ENCODE results near the gene SEPTIN11. TPM values are rescaled to one million over a fixed set of nuclear protein-coding genes. Genes with fewer than 3 reads are reported as not detected.

Gene SEPTIN11
- polyA plus RNA-seq, 1 donor (not counting 4 experiments of a cell fraction or from before 2014, with no cell fraction given) = 99.3 TPM

- no peaks in the 10 kb centered on the region for H4K20me1 ChIP-seq (ENCODE audit: control insufficient read depth, extremely low read depth, insufficient read depth, low read length)
- H3K79me2 ChIP-seq (ENCODE audit: control insufficient read depth, insufficient read depth, low read length) = peaks cover 53% of the 10 kb centered on the region
- TF ChIP-seq EZH2 (IDR thresholded peaks at IDR 0.05; ENCODE audit: low read length) = no peak
- no peak for TF ChIP-seq CTCF (optimal IDR thresholded peaks at IDR 0.05 in 1 of 3, IDR thresholded peaks at IDR 0.05 in 1 of 3, conservative IDR thresholded peaks at IDR 0.05 in 1 of 3; ENCODE audit: extremely low read depth in 1 of 3, insufficient read depth in 2 of 3, low read length in 3 of 3)
- H3K4me1 ChIP-seq (ENCODE audit: control insufficient read depth, extremely low read depth, insufficient read depth, low read length) = no peaks in the 10 kb centered on the region
- peaks cover 0 to 3% of the 10 kb centered on the region in 2 experiments for H3K36me3 ChIP-seq (ENCODE audit: control insufficient read depth in 2 of 2, extremely low read depth in 1 of 2, insufficient read depth in 2 of 2, low read length in 2 of 2)
- no peaks in the 10 kb centered on the region for H3K27me3 ChIP-seq (ENCODE audit: control insufficient read depth, extremely low read depth, insufficient read depth, low read length)
- dilution Hi-C loops (cut with MboI; ENCODE audit: extremely low pct_ligation_motif_present, low sequenced_read_pairs) = no loop called here
- no peaks in the 10 kb centered on the region for H3K9me3 ChIP-seq (ENCODE audit: control insufficient read depth, low read depth, low read length)
- no peaks in the 10 kb centered on the region for H3K9me1 ChIP-seq (ENCODE audit: control insufficient read depth, extremely low read depth, insufficient read depth, low read length)
- no peak for DNase-seq (ENCODE audit: low read depth, low spot score)
- H3K9ac ChIP-seq (ENCODE audit: control insufficient read depth, extremely low read depth, insufficient read depth, low read length) = no peak overlapping the region
- no peak overlapping the region for H3K4me2 ChIP-seq (ENCODE audit: control insufficient read depth, extremely low read depth, insufficient read depth, low read depth, low read length)
- H2AFZ ChIP-seq (ENCODE audit: control insufficient read depth, low read length) = no peak overlapping the region
- H3K27ac ChIP-seq (ENCODE audit: control insufficient read depth, insufficient read depth, low read length) = no peak overlapping the region
- FAIRE-seq = no peak
- no peak overlapping the region for H3K4me3 ChIP-seq (ENCODE audit: control insufficient read depth in 2 of 3, extremely low read depth in 1 of 3, insufficient read depth in 2 of 3, low read depth in 1 of 3, low read length in 3 of 3)
Observed at GRCh38 chr4:76965866-76966579, 16.5 kb downstream of the SEPTIN11 start.

GRCh38 chr4:76968937-76969336 lies 19.4 kb downstream of the SEPTIN11 start:
- no peak for TF ChIP-seq CTCF (optimal IDR thresholded peaks at IDR 0.05 in 1 of 3, IDR thresholded peaks at IDR 0.05 in 1 of 3, conservative IDR thresholded peaks at IDR 0.05 in 1 of 3; ENCODE audit: extremely low read depth in 1 of 3, insufficient read depth in 2 of 3, low read length in 3 of 3)
- no peak for TF ChIP-seq EZH2 (IDR thresholded peaks at IDR 0.05; ENCODE audit: low read length)
- DNase-seq (ENCODE audit: low read depth, low spot score) (no peak), FAIRE-seq (no peak)
- Histone ChIP-seq H2AFZ (ENCODE audit: control insufficient read depth, low read length) (no peak overlapping the region), H3K27me3 (ENCODE audit: control insufficient read depth, extremely low read depth, insufficient read depth, low read length) (no peaks in the 10 kb centered on the region), H3K79me2 (ENCODE audit: control insufficient read depth, insufficient read depth, low read length) (peaks cover 52% of the 10 kb centered on the region), H4K20me1 (ENCODE audit: control insufficient read depth, extremely low read depth, insufficient read depth, low read length) (no peaks in the 10 kb centered on the region), H3K36me3 (ENCODE audit: control insufficient read depth in 2 of 2, extremely low read depth in 1 of 2, insufficient read depth in 2 of 2, low read length in 2 of 2) (peaks cover 3% of the 10 kb centered on the region in 2 experiments), H3K4me3 (ENCODE audit: control insufficient read depth in 2 of 3, extremely low read depth in 1 of 3, insufficient read depth in 2 of 3, low read depth in 1 of 3, low read length in 3 of 3) (no peak overlapping the region), H3K9me3 (ENCODE audit: control insufficient read depth, low read depth, low read length) (no peaks in the 10 kb centered on the region), H3K4me1 (ENCODE audit: control insufficient read depth, extremely low read depth, insufficient read depth, low read length) (no peaks in the 10 kb centered on the region), H3K27ac (ENCODE audit: control insufficient read depth, insufficient read depth, low read length) (no peak overlapping the region), H3K4me2 (ENCODE audit: control insufficient read depth, extremely low read depth, insufficient read depth, low read depth, low read length) (no peak overlapping the region), H3K9me1 (ENCODE audit: control insufficient read depth, extremely low read depth, insufficient read depth, low read length) (no peaks in the 10 kb centered on the region), H3K9ac (ENCODE audit: control insufficient read depth, extremely low read depth, insufficient read depth, low read length) (no peak overlapping the region)
- dilution Hi-C loops (cut with MboI; ENCODE audit: extremely low pct_ligation_motif_present, low sequenced_read_pairs) = no loop called here

Measured in keratinocyte (primary cell).